ENCODE results near the gene FAM124B.

The FAM124B gene

DNA sequence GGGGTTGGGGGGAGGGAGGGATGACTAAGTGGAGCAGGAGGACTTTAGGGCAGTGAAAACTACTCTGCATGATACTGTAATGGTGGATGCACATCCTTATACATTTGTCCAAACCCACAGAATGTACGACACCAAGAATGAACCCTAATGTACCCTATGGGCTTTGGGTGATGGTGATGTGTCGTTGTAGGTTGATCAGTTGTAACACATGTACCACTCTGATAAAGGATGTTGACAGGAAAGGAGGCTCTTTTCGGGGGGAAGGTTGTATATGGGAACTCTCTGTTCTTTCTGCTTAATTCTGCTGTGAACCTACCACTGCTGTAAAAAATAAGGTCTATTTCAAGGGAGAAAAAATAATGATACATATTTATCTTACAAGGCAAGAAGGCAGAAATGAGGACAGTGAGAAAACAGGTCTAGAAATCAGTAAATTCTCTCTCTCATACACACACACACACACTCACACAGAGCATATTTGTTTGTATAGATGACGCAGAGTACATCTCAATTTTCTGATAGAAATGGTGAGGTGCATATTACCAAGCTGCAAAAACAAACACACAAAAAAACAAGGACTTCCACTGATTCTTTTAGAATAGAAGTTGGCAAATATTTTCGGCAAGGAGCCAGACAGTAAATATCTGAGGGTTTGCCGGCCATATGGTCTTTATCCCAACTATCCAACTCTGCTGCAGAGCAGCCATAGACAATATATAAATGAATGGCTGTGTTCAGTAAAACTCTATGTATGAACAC, 20.2 kb downstream of the FAM124B start:
- DNase-seq (ENCODE audit: low spot score) = no peak

DNA sequence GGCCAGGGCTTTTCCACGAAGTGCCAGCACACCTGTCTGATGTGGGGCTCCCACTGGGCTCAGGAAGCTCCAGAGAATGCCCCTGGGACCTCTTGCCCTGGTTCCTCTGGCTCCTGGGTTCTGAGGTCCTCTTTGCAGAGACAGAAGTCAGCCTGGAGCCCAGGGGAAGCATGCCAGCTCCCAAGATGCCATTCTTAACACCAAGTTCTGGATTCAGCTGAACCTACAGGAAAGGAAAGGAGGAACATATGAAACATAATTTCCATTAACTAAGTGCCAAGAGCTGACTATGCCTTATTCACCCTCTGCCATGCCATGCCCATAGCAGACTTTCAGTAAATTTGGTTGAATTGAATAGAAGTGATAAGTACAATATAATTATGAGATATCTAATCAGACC, 21.9 kb downstream of the FAM124B start:
- DNase-seq (ENCODE audit: low spot score) = no peak

DNA sequence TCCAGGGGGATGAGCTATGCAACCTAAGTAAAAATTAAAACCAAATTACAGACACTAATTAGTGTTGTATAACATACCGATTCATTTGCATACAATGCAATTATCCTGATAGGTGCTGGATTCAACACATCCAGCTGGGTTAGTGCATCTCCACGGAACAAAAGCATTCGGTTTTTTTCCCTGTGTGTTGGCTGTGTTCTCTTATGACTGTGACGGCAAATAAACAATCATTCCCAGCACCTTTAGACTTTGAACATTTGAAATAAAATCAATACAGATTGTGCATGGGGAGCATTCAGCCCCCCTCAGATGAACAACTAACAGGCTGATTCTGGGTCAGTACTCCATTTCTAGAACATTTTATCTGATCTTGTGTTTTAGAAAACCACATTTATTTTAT, 22.7 kb downstream of the FAM124B start:
- DNase-seq (ENCODE audit: low spot score) = no peak

DNA sequence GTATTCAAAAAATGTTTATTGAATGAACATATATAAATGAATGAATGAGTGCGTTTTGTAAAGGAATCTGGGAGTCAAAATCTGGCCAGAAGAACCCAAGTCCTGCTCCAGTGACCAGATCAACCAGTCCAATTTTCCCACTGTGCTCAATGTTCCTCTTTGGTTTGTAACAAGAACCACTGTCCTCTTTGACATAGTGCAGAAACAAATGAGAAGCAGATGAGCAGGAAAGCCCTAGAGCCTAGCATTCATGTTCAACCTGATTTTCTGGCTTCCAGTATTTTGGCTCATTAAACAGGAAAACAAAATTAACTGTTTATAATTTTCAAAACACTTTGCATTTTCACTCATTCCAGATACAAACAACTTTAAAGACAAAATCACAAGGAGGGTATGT, 23.2 kb downstream of the FAM124B start:
- no peak for DNase-seq (ENCODE audit: low spot score)

DNA sequence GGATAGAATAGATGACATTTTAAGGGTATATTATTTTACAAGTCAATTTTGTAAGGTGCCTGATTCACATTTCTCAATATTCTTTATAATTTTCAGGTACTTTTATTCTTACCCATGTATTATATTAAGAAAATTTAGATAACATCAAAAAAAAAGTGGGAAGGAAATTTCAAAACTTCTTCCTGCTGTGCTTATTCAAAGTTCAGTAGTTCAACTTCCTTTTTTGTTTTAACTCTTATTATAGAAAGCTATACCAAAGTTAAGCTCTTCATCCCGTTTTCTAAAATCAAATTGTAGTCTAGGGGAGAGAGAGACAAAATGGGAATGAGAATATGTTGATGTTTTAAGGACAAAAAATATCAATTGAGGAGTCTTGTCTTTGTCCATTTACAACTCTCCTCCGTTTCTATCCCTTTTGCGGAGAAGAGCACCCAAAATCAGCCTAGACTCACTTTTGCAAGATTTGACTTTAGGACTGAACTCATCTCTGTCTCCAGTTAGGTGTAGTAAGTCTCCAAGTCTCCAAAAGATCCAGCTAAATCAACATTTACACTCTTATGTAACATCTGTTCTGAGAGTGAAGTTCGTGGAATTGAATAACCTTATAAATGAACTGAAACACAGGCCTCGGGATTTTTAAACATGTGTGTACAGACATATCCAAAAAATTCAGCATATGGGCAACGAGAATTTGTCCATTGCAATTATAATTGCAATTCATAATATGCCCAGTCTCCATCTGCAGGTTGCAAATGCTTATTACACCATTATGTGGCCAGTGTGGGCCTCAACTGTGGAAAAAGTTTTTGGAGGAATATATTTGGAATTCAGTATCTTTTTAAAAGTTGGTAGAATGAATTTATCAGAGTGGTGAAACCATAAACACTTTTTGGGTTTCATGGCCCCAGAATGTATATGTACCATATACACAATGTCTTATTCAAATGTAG, 23.9 kb downstream of the FAM124B start:
- no peak for DNase-seq (ENCODE audit: low spot score)

DNA sequence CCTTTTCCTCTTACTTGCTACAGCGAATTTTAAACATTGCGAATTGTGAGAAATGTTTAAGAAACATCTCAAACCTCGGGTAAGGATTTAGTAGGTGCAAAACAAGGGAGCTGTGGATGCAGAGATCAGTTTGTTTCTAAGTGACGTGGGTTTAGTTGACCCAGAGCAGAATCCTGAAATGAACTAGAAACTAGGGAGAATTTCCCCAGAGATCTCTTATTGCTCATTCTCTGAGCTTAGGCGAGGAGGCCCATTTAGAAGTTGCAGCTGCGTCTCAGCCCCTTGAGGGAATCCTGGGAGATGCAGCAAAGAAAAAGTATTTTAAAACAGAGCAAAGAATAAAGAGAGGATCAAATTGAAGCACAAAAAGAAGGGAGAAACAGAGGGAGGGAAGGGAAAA, 29.3 kb downstream of the FAM124B start:
- DNase-seq (ENCODE audit: low spot score) = no peak

DNA sequence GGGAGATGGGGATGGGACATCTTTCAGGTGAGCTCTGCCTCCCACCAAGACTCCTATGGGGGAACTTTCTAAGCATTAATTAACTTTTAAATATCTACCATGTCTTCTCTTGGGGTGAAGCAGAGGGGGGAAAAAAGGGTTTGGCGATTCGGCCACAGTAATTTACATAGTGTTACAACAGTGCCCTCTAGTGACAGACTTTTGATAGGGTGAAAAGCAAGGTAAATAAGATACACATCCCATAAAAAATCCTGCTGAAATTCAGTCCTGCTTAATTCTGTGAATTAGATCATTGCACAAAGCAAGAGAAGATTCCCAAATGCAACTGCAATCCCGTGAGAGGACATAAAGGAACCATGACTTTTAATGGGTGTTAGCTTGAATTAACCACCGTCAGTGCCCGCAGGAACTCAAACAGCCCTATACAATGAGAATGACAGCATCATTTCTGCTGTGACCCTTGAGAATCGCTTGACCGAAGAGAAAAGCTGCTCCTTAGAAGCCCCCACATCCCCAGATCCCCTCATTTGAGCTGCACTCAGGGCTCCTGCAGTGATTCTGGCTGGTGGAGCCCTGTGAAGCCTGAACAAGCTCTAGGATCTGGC, 32.8 kb downstream of the FAM124B start:
- DNase-seq (ENCODE audit: low spot score) = peak; percentile 61

DNA sequence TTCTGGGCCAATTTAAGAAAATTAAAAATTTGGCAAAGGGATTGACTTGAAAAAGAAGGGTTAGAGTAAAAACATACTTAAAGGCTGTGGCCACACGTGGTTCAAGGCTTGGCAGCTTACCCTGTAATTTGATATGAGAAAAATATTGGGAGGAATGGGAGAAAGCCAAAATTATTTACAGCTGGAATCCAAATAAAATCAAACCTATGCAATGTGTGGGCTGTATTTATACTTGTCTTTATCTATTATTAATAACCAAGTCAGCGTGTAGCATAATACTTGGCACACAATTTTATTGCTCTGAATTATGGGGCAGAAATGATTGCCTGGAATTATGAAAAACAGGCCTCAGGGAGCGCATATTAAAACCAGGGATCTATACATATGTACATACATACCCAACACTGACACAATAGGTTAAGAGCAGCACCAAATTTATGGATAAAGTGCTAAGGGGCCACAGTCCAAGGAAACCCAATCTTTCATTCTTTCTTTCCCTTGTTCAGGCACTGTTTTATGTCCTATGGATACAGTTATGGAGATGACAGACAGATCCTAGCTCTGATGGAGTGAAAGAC, 35.6 kb downstream of the FAM124B start:
- DNase-seq (ENCODE audit: low spot score) = no peak

DNA sequence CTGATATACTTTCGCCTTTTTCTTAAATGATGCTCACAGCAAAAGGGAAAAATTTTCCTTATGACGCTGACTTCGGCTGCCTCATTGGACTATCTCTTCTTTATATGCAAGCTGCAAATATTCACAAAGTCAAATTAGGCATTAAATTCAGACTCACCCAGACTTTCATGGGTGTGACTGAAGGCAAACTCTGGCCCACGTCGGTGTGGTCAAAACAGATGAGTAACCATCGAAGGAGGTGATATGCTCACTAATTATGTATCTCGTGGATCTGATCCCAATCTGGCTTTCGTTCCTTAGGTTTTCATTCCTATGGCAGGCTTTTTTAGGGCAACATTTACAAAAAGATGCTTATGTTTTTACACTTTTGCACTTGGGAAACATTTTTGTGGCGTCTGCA, 36.6 kb downstream of the FAM124B start:
- no peak for DNase-seq (ENCODE audit: low spot score)

DNA sequence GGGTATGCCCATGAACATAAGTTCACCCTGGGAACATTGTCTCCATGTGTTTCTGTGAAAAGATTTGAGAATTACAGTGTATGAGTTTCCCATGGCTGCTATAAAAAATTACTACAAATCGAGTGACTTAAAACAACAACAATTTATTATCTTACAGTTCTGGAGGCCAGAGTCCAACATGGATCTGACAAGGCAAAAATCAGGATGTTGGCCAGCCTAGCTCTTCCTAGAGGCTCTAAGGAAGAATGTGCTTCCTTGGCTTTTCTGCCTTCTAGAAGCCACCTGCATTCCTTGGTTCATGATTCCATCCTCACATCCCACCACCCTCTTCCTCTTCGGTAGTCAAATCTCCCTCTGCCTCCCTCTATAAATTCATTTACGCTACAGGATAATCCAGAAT, 38.6 kb downstream of the FAM124B start:
- no peak for DNase-seq (ENCODE audit: low spot score)

DNA sequence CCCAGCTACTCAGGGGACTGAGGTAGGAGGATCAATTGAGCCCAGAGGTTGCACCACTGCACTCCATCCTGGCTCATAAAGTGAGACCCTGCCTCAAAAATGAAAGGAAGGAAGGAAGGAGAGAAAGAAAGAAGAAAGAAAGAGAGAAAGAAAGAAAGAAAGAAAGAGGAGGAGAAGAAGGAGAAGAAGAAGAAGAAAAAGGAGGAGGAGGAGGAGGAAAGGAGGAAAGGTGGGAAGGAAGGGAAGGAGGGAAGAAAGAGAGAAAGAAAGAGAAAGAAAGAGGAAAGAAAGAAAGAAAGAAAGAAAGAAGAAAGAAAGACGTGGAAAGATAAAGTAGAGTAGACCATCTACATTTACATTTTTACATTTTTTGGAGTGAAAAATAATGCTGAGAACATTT, 39.8 kb downstream of the FAM124B start:
- no peak for DNase-seq (ENCODE audit: low spot score)

DNA sequence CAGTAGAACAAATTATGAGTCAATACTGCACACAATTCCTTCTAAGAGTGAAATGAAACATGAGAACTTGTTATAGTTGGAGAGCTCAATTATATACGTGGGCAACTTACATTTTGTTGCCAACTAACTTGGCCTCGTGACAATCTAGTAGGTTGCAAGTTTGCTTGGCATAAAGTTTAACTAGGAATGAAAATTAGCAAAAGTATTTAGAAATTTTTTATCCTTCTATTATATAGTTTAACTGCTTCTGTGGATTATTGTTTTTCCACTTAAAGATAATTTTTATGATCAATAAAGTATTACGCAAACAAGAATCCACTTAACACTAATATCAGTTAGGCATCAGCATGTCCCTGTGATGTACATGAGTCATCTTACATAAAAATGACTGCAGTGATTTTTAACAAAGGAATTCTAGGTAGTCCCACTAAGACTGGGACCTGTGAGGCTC, 41.1 kb downstream of the FAM124B start:
- DNase-seq (ENCODE audit: low spot score) = no peak

DNA sequence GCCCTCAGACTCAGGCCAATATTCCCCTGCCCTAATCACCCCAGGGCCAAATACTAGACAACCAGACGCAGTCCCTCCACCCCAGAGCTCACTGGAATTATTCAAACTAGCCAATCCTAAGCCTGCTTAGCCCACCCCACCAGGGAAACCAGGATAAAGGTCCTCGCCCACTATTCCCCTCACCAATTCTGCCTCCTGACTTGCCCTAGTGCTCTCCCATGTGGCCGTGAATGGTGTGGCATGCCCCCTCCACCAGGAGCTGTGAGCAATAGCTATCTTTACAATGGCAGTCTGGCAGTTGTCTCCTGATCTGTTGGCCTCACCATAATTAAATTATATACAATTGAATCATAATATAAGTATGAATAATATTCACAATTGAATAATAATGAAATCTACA, 42.3 kb downstream of the FAM124B start:
- DNase-seq (ENCODE audit: low spot score) = no peak

DNA sequence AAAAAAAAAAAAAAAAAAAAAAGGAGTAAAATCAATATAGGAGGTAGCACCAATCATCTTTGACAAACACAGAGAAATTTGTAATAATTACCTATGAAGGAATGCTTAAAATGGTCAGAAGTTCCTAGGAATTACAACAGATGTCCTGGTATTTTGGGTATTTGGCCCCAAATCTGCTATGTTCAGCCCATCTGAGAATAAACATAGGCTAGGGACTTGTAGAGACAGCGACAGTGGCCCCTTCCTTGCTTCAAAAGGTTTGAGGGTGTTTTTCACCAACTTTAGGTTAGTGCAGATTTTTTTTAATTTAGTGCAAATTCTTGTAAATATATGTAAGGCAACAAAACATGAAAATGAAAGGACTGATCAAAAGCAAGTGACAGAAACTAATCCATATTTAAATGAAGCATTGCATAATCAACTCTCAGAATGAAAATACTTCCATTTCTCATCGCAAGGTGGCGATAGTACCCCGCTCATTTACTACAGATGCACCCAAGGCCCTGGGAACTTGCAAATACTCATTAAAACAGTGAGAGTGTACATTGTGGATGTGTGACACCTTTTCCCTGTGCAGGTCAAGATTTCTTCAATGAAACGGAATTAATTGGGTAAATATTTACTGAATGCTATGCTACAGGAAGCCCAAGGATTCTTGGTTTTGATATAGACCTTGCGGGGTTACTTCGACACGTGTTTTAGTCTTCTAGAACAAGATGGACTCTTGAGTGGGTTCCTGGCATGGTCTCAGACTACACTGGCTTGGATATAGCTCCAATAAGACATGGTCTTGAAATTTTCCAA, 44.6 kb downstream of the FAM124B start:
- DNase-seq (ENCODE audit: low spot score) = peak; percentile 80

DNA sequence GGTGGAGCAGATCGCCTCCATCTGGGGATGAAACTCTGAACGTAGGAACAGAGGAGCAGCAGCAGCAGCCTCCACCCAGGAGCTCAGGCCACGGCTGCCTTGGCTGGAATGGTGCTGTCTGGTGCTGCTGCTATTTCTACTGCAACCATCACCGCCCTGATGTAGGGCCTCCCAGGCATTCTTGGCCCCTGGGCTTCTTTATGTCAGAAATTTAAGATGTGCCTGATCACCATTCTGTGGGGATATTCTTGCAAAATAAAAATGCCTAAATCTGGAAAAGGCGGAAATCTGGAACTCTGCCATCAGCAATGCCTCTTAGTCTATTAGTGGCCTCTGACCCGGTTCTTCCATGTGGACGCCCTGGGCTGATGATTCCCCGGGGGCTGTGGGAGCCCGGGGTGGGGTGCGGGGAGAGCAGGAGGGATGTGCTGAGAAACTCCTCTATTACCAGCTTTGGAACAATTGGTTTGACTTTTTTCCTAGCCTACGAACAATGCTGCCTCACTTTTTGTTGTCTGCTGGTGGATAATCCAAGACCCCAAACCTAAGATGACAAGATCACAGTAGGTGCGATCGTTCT, 47.2 kb downstream of the FAM124B start:
- no peak for DNase-seq (ENCODE audit: low spot score)

DNA sequence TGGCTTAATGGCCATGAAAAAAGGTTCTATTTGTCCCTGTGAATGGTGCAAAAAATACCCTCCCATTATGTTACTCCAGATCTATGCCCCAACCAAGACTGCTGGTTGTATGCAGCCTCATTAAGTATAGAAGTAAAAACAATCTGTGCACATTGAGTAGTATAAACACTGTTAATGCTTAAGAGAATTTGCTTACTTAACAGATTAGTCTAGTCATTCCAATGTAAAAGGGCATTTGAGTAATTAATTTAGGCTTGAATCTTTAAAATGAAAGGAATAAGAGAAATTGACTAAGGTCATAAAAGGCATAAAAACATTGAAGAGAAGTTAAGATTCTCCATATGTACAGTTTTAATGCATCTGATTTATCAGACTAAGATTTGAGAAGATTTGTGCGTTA, 51.2 kb downstream of the FAM124B start:
- DNase-seq (ENCODE audit: low spot score) = no peak

DNA sequence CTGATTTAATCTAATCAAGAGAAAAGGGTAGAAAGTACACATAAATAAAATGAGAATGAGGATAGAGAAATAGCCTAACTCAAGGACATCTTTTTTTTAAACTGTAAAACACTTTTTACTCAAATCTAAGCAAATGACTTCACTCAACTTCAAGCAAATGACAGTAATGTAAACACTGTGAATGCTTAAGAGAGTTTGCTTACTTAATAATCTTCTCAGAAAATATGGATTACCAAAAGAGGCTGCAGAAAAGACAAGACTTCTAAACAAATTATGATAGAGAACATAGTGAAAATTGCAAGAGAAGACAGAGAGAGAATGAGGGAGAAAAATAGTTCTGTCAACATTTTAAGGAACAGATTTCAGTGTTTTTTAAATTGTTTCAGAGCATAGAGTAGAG, 52.5 kb downstream of the FAM124B start:
- no peak for DNase-seq (ENCODE audit: low spot score)

DNA sequence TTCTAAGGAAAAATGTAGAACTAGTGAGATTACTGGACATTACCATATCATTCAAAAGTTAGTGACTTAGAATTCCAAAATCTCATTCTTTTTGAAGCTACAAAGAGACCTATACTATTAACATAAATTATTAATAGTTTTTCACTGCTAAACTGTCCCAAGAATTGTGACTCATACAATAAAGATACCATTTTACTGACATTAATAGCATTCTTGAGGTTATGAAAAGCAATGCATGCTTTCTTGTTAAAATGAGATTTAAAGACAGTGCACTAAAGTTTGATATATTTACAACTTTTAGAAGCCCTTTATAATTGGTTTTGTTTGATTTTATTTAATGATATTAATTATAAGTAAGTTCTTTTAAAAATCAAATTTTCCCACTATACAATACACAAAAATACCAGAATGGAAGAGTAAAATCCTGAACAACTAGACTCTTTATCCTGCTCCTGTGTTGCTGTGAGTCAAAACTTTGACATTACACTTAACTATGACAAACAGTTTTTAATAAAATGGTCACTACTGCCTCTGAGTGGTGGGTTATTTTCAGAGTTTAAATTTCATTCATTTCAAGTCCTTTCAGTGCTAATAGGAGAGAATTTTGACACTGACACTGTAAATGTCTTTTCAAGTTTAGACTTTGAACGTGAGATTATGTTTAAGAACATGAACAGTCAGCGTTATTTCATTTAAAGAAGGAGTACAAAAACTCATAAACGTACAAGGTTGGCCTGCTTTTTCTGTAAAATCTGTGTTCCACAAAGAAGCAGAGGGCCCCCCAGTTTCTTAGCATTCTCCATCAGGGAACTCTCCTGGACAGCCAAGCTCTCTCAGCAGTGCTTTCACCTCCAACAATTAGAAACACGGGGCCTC, 54.5 kb downstream of the FAM124B start:
- DNase-seq (ENCODE audit: low spot score) = no peak

DNA sequence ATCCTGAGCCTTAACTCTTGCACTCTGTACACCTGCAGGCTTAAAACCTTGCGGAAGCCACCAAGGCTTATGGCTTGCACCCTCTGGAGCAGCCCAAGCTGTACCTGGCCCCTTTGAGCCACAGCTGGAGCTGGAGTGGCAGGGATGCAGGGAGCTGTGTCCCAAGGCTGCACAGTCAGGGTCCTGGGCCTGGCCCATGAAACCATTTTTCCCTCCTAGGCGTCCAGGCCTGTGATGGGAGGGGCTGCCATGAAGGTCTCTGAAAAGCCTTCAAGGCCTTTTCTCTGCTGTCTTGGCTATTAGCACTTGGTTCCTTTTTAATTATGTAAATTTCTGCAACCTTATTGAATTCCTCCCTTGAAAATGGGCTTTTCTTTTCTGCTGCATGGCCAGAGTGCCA, 56.4 kb downstream of the FAM124B start:
- no peak for DNase-seq (ENCODE audit: low spot score)

DNA sequence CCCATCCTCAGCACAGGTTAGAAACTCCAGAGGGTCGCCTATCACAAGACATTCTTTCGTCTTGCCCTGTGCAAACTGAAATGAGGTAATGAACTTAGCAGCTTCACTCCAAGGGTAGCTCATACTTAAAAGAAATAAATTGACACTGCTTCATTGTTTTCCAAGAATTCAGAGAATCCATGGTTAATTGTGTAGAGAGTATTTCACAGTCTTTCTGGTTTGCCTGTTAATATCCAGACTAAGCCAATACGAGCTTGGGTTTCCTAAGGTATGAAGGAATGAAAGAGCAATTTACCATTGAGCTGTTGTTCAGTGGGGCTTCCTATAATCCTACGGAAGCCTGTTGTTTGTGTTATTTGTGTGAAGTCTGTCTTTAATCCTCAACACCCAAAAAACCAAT, 58.7 kb downstream of the FAM124B start:
- DNase-seq (ENCODE audit: low spot score) = no peak

Data from AG08395 (cell line).